Superior temporal gyrus (tissue), 1 donor: Measurements from ENCODE around the gene TOGARAM2.

Source experiments
- DNase-seq: peaks from one replicate; pipeline ENCODE4 v3.0.0-alpha.2; 2016; ENCODE audit errors: extremely low spot score

The TOGARAM2 gene

GRCh38 chr2:29021886-29022285 is 40.8 kb downstream of the TOGARAM2 start:
- DNase-seq, result no peak

- no peak for DNase-seq
These were observed 41.6 kb downstream of the TOGARAM2 start for GRCh38 chr2:29022679-29023078.

- DNase-seq, result no peak
These were observed 42.1 kb downstream of the TOGARAM2 start for GRCh38 chr2:29023188-29023587.

GRCh38 chr2:29024882-29025430 is 43.9 kb downstream of the TOGARAM2 start:
- no peak for DNase-seq

- no peak for DNase-seq
These were observed 44.6 kb downstream of the TOGARAM2 start for GRCh38 chr2:29025711-29026110.

- no peak for DNase-seq
These were observed 49.9 kb downstream of the TOGARAM2 start for GRCh38 chr2:29031046-29031445.

- no peak for DNase-seq
These were observed 51.1 kb downstream of the TOGARAM2 start for GRCh38 chr2:29032189-29032588.

GRCh38 chr2:29033172-29033571 is 52.1 kb downstream of the TOGARAM2 start:
- no peak for DNase-seq

- no peak for DNase-seq
These were observed 52.6 kb downstream of the TOGARAM2 start for GRCh38 chr2:29033656-29034055.

GRCh38 chr2:29035016-29035745 is 54.1 kb downstream of the TOGARAM2 start:
- DNase-seq, result no peak

- no peak for DNase-seq
These were observed 58.8 kb downstream of the TOGARAM2 start for GRCh38 chr2:29039718-29040480.

GRCh38 chr2:29040552-29040951 is 59.5 kb downstream of the TOGARAM2 start:
- no peak for DNase-seq

GRCh38 chr2:29041161-29041660 is 60.1 kb downstream of the TOGARAM2 start:
- DNase-seq, result no peak

GRCh38 chr2:29042561-29043075 is 61.5 kb downstream of the TOGARAM2 start:
- DNase-seq, result no peak

- no peak for DNase-seq
These were observed 63.4 kb downstream of the TOGARAM2 start for GRCh38 chr2:29044459-29044858.

- no peak for DNase-seq
These were observed 65.2 kb downstream of the TOGARAM2 start for GRCh38 chr2:29046321-29046720.

- no peak for DNase-seq
These were observed 66.2 kb downstream of the TOGARAM2 start for GRCh38 chr2:29047083-29047845.

- no peak for DNase-seq
These were observed 69.5 kb downstream of the TOGARAM2 start for GRCh38 chr2:29050591-29050990.

GRCh38 chr2:29051730-29052129 is 70.6 kb downstream of the TOGARAM2 start:
- DNase-seq, result no peak

- no peak for DNase-seq
These were observed 71.7 kb downstream of the TOGARAM2 start for GRCh38 chr2:29052807-29053206.

GRCh38 chr2:29053223-29053622 is 72.1 kb downstream of the TOGARAM2 start:
- DNase-seq, result no peak
